Activated CD8-positive, alpha-beta T cell treated with anti-CD3 and anti-CD28 coated beads, Interleukin-2, amount 10 ng/mL, durations not matched to agents 7 days and 5 days (primary cell): ENCODE results near the gene FTO. TPM values are rescaled to one million over a fixed set of nuclear protein-coding genes. Genes with fewer than 3 reads are reported as not detected.
"Not testable (repeated sequence)": the region's sequence is repeated elsewhere in the genome, so short reads cannot be mapped to it uniquely, and the experiment has no call there.

Experiments
- ATAC-seq: fragments of 150-1000 bp; cut with Tn5 transposase; one replicate; pipeline ENCODE4 v1.10.0; 2021; ENCODE audit warnings: moderate library complexity
- CTCF ChIA-PET: fragments of 350-600 bp; sonication (Branson Sonifier 250); formaldehyde crosslinking; loops from one replicate; lab custom pipeline; 2021; ENCODE audit warnings: antibody characterized with exemption; lab: Charles Lee
- POLR2A ChIA-PET: fragments of 350-600 bp; sonication (Branson Sonifier 250); formaldehyde crosslinking; loops from one replicate; lab custom pipeline; 2021; ENCODE audit warnings: antibody characterized with exemption; lab: Charles Lee
- DNase-seq: peaks from one replicate; pipeline ENCODE4 v3.0.0-alpha.2; 2020
- H3K27ac Mint-ChIP-seq: one replicate; pipeline ENCODE4 v1.8.0; 2021; ENCODE audit warnings: mild to moderate bottlenecking, mixed read lengths
- H3K27me3 Mint-ChIP-seq: one replicate; pipeline ENCODE4 v1.8.0; 2021; ENCODE audit warnings: low read depth, mixed read lengths
- H3K36me3 Mint-ChIP-seq: one replicate; pipeline ENCODE4 v1.8.0; 2021; ENCODE audit warnings: low read depth, mixed read lengths
- H3K4me1 Mint-ChIP-seq: one replicate; pipeline ENCODE4 v1.8.0; 2021; ENCODE audit warnings: low read depth, mixed read lengths
- H3K4me3 Mint-ChIP-seq: one replicate; pipeline ENCODE4 v1.8.0; 2021; ENCODE audit warnings: mild to moderate bottlenecking, mixed read lengths
- H3K9me3 Mint-ChIP-seq: one replicate; pipeline ENCODE4 v1.8.0; 2022; ENCODE audit warnings: mixed read lengths; ENCODE audit not compliant: insufficient read depth
- total RNA-seq, 2 experiments: library from RNA; stranded (reverse); gene quantifications; one replicate each; pipeline ENCODE4 v1.2.3, GENCODE V29; 2021

Gene FTO
- total RNA-seq, 2 experiments from 2014 or later, result 40.2 to 44.5 TPM

GRCh38 chr16:53681354-53681753 is 22.6 kb upstream of the FTO start:
- Mint-ChIP-seq H3K9me3 (no peaks in the 10 kb centered on the region), H3K27ac (no peak overlapping the region), H3K4me1 (no peaks in the 10 kb centered on the region), H3K27me3 (no peaks in the 10 kb centered on the region), H3K36me3 (peaks cover 16% of the 10 kb centered on the region), H3K4me3 (no peak overlapping the region)
- POLR2A ChIA-PET, result no interaction called here
- CTCF ChIA-PET, result no interaction called here
- ATAC-seq, result no peak
- no peak for DNase-seq

GRCh38 chr16:53685334-53685733 is 18.6 kb upstream of the FTO start:
- POLR2A ChIA-PET, CTCF ChIA-PET, ATAC-seq, DNase-seq, H3K4me1 Mint-ChIP-seq, H3K27ac Mint-ChIP-seq, H3K27me3 Mint-ChIP-seq, H3K4me3 Mint-ChIP-seq, H3K9me3 Mint-ChIP-seq: not testable (repeated sequence)
- peaks cover 16% of the 10 kb centered on the region for H3K36me3 Mint-ChIP-seq

DNA sequence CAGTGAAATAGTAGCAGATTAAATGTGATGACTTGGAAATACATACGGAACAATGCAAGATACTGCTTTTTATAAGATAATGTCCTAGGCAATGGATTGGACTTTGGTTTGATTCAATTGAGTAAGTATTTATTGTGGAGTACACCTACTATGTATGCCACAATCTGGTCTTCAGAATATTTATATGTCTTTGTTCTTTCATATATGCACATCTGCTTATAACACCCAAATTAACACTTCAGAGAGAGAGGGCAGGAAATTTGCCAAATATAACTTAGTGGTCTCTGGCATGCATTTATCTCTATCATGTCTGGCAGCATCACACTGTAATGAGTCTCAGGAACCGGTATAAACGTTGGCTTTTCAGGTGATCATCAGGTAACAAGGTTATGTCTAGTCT is 17.2 kb upstream of the FTO start:
- no peak for ATAC-seq
- no peaks in the 10 kb centered on the region for H3K4me1 Mint-ChIP-seq
- POLR2A ChIA-PET, result no interaction called here

GRCh38 chr16:53689636-53690035 is 14.3 kb upstream of the FTO start:
- CTCF ChIA-PET, result no interaction called here
- POLR2A ChIA-PET, result no interaction called here
- Mint-ChIP-seq H3K27me3 (no peaks in the 10 kb centered on the region), H3K27ac (no peak overlapping the region), H3K9me3 (no peaks in the 10 kb centered on the region), H3K4me3 (no peak overlapping the region), H3K36me3 (peaks cover 10% of the 10 kb centered on the region), H3K4me1 (no peaks in the 10 kb centered on the region)
- ATAC-seq (no peak), DNase-seq (no peak)

More for the DNA sequence above, 17.2 kb upstream of the FTO start:
- no peak overlapping the region for H3K27ac Mint-ChIP-seq
- CTCF ChIA-PET, result no interaction called here
- peaks cover 16% of the 10 kb centered on the region for H3K36me3 Mint-ChIP-seq
- DNase-seq, result no peak
- no peaks in the 10 kb centered on the region for H3K9me3 Mint-ChIP-seq
- no peaks in the 10 kb centered on the region for H3K27me3 Mint-ChIP-seq
- H3K4me3 Mint-ChIP-seq, result no peak overlapping the region

GRCh38 chr16:53690771-53691170 is 13.2 kb upstream of the FTO start:
- no peak for ATAC-seq
- no peak overlapping the region for H3K27ac Mint-ChIP-seq
- no peaks in the 10 kb centered on the region for H3K27me3 Mint-ChIP-seq

GRCh38 chr16:53692146-53692545 is 11.8 kb upstream of the FTO start:
- H3K27ac Mint-ChIP-seq, result no peak overlapping the region
- ChIA-PET CTCF (interaction anchor here (0.6 kb wide), 1 partner anchor 12 kb away, joined by 3 read pairs; the partner anchor contains the start of genes FTO and RPGRIP1L), POLR2A (no interaction called here)
- H3K9me3 Mint-ChIP-seq, result no peaks in the 10 kb centered on the region
- no peak for DNase-seq
- no peak overlapping the region for H3K4me3 Mint-ChIP-seq
- no peaks in the 10 kb centered on the region for H3K4me1 Mint-ChIP-seq
- no peaks in the 10 kb centered on the region for H3K27me3 Mint-ChIP-seq
- ATAC-seq, result no peak
- peaks cover 2% of the 10 kb centered on the region for H3K36me3 Mint-ChIP-seq

More at GRCh38 chr16:53690771-53691170, 13.2 kb upstream of the FTO start:
- ChIA-PET POLR2A (no interaction called here), CTCF (no interaction called here)
- Mint-ChIP-seq H3K4me1 (no peaks in the 10 kb centered on the region), H3K36me3 (peaks cover 2% of the 10 kb centered on the region), H3K4me3 (no peak overlapping the region), H3K9me3 (no peaks in the 10 kb centered on the region)
- no peak for DNase-seq

- H3K9me3 Mint-ChIP-seq, result no peaks in the 10 kb centered on the region
These were observed 10.6 kb upstream of the FTO start for GRCh38 chr16:53693320-53693719.

DNA sequence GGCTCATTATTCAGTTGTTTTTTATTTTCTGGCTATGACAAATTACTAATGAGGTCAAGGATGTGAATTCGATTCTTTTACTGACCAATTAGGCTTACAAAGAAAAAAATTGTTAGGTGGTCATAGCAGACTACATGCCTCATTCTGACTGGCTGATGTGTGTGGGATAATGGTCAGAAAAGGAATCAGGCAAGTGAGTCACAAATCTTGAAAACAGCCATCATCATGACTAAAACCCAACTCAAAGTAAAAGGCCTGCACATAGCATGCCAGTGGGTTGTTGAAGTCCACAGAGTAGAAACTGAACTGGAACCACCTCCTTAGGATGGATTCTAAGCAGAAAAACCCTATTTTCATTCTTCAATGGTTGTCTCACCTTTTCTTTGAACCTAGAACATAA is 8.9 kb upstream of the FTO start:
- ATAC-seq (no peak), DNase-seq (no peak)
- ChIA-PET CTCF (no interaction called here), POLR2A (no interaction called here)
- Mint-ChIP-seq H3K27me3 (no peaks in the 10 kb centered on the region), H3K4me1 (no peaks in the 10 kb centered on the region), H3K36me3 (peaks cover 2% of the 10 kb centered on the region), H3K9me3 (no peaks in the 10 kb centered on the region), H3K27ac (no peak overlapping the region), H3K4me3 (no peak overlapping the region)

More at GRCh38 chr16:53693320-53693719, 10.6 kb upstream of the FTO start:
- H3K36me3 Mint-ChIP-seq, result peaks cover 2% of the 10 kb centered on the region
- ATAC-seq (no peak), DNase-seq (no peak)
- ChIA-PET CTCF (interaction anchor here (0.9 kb wide), 1 partner anchor 11 kb away, joined by 3 read pairs; the partner anchor contains the start of genes FTO and RPGRIP1L), POLR2A (no interaction called here)
- no peak overlapping the region for H3K27ac Mint-ChIP-seq
- no peaks in the 10 kb centered on the region for H3K4me1 Mint-ChIP-seq
- no peaks in the 10 kb centered on the region for H3K27me3 Mint-ChIP-seq
- no peak overlapping the region for H3K4me3 Mint-ChIP-seq

GRCh38 chr16:53698271-53698670 is 5.7 kb upstream of the FTO start:
- H3K36me3 Mint-ChIP-seq, H3K4me3 Mint-ChIP-seq, H3K4me1 Mint-ChIP-seq, CTCF ChIA-PET, ATAC-seq, H3K27ac Mint-ChIP-seq, POLR2A ChIA-PET, DNase-seq, H3K27me3 Mint-ChIP-seq, H3K9me3 Mint-ChIP-seq: not testable (repeated sequence)

- H3K27ac Mint-ChIP-seq, result peak overlapping the region; percentile 95
- ChIA-PET POLR2A (no interaction called here), CTCF (interaction anchor here (1.1 to 1.6 kb wide), 6 partner anchors 11 to 188 kb away, joined by 3 to 4 read pairs (median 3); no protein-coding TSS in a partner anchor)
- H3K9me3 Mint-ChIP-seq, result no peaks in the 10 kb centered on the region
- DNase-seq (no peak), ATAC-seq (no peak)
- peaks cover 18% of the 10 kb centered on the region for H3K4me1 Mint-ChIP-seq
- H3K27me3 Mint-ChIP-seq, result no peaks in the 10 kb centered on the region
- H3K4me3 Mint-ChIP-seq, result peak overlapping the region; percentile 95
- peaks cover 12% of the 10 kb centered on the region for H3K36me3 Mint-ChIP-seq
These were observed 473 bp downstream of the FTO start for GRCh38 chr16:53704445-53704813.

DNA sequence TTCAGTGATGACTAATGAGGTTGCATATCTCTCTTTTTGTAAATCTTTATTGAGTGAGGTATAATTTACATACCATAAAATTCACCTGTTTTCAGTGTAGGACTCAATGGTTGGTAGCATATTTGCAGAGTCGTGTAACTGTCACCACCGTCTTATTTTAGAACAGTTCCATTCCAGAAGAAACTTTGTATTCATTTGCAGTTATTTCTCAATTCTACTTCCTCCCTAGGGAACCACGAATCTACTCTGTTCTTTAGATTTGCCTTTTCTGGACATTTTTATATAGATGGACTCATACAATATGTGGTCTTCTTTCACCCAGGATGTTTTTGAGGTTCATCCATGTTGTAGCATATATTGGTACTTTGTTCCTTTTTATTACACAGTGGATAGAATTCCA is 3.7 kb downstream of the FTO start:
- Mint-ChIP-seq H3K4me3 (no peak overlapping the region), H3K4me1 (peaks cover 18% of the 10 kb centered on the region), H3K36me3 (peaks cover 12% of the 10 kb centered on the region), H3K9me3 (no peaks in the 10 kb centered on the region), H3K27me3 (no peaks in the 10 kb centered on the region), H3K27ac (no peak overlapping the region)
- POLR2A ChIA-PET, result no interaction called here
- DNase-seq (no peak), ATAC-seq (no peak)
- CTCF ChIA-PET, result no interaction called here

DNA sequence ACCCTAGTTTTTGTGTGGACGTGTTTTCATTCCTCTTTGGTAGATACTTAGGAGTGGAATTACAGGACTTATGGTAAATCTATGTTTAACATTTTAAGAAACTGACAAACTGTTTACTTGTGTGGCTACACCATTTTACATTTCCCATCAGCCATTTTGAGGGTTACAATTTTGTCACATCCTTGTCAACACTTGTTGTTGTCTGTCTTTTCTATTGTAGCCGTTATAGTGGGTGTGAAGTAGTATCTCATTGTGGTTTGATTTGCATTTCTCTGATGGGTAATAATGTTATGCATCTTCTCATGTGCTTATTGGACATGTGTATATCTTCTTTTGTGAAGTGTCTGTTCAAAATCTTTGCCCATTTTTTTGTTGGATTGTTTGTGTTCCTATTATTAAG is 4.5 kb downstream of the FTO start:
- POLR2A ChIA-PET, result no interaction called here

DNA sequence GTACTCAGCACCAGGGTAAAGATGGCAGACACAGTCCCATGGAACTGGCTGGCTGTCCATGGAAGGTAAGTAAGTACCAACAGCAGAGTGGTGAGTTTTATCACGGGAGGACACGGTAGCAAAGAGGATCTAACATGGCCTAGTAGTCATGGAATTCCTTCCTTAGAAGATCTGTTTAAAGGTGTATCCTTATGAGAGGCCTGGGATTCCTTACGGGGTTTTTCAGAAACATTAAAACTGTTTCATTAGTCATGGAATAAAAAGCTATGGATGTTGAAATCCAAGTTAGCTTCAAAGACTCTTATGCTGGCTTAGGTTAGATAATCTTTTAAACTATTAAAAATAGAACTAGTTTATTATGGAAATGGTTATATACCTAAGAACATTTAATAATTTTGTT is 7.4 kb downstream of the FTO start:
- ATAC-seq (no peak), DNase-seq (no peak)
- no peaks in the 10 kb centered on the region for H3K27me3 Mint-ChIP-seq
- ChIA-PET CTCF (no interaction called here), POLR2A (no interaction called here)
- no peak overlapping the region for H3K4me3 Mint-ChIP-seq
- no peaks in the 10 kb centered on the region for H3K4me1 Mint-ChIP-seq
- H3K27ac Mint-ChIP-seq, result no peak overlapping the region
- no peaks in the 10 kb centered on the region for H3K9me3 Mint-ChIP-seq
- peaks cover 8% of the 10 kb centered on the region for H3K36me3 Mint-ChIP-seq

More for the DNA sequence above, 4.5 kb downstream of the FTO start:
- Mint-ChIP-seq H3K4me3 (no peak overlapping the region), H3K27ac (no peak overlapping the region), H3K36me3 (peaks cover 12% of the 10 kb centered on the region), H3K4me1 (peaks cover 18% of the 10 kb centered on the region), H3K27me3 (no peaks in the 10 kb centered on the region), H3K9me3 (no peaks in the 10 kb centered on the region)
- DNase-seq (no peak), ATAC-seq (no peak)
- CTCF ChIA-PET, result no interaction called here
